Ectodermal cell (in vitro differentiated cells): ENCODE results near the gene C22orf31.
"Not testable (repeated sequence)": the region's sequence is repeated elsewhere in the genome, so short reads cannot be mapped to it uniquely, and the experiment has no call there.

ENCODE experiments used
- H3K27ac ChIP-seq: 2 replicates; pipeline ENCODE4 v1.7.0; 2013; ENCODE audit warnings: mild to moderate bottlenecking, low read depth, low read length; ENCODE audit not compliant: insufficient read depth, poor library complexity, severe bottlenecking
- H3K27me3 ChIP-seq: 2 replicates; pipeline ENCODE4 v1.7.0; 2013; ENCODE audit warnings: mild to moderate bottlenecking, low read length; ENCODE audit not compliant: insufficient read depth, control insufficient read depth, poor library complexity, severe bottlenecking
- H3K36me3 ChIP-seq: one replicate; pipeline ENCODE4 v1.7.0; 2013; ENCODE audit warnings: low read length; ENCODE audit not compliant: control insufficient read depth, insufficient read depth
- H3K4me1 ChIP-seq: one replicate; pipeline ENCODE4 v1.7.0; 2013; ENCODE audit warnings: low read length; ENCODE audit not compliant: control insufficient read depth, insufficient read depth
- H3K4me3 ChIP-seq: 2 replicates; pipeline ENCODE4 v1.7.0; 2013; ENCODE audit warnings: low read depth, low read length, control low read depth; ENCODE audit not compliant: insufficient read depth
- H3K9me3 ChIP-seq: 2 replicates; pipeline ENCODE4 v1.7.0; 2013; ENCODE audit warnings: mild to moderate bottlenecking, low read length, moderate library complexity; ENCODE audit not compliant: control insufficient read depth
- WGBS, 2 experiments: methylation state at CpG; one replicate each; pipeline ENCODE4 v1.1.7; 2013; ENCODE audit warnings: missing lambda C conversion rate in 2 of 2; 5-methylcytosine and 5-hydroxymethylcytosine counted together

The C22orf31 gene

DNA sequence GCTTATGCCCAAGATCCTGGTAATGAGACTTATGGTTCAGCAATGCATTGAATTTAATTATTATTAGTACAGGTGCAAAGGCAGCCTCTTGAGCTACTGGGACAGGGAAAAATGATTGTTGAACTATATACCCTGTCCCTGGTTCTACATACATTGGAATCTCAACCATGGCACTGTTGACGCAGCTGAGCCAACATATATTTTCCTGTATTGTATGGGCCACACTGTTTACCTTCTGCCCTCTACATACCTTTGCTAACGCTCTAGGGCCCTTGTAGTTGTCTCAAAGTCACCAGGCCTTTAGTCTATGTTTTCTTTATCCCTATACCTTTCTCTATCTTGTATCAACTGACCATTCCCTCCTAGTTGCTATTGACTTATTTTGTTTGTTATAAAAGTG is 33.8 kb upstream of the C22orf31 start:
- no peak overlapping the region for H3K4me3 ChIP-seq
- H3K36me3 ChIP-seq = no peaks in the 10 kb centered on the region
- no peaks in the 10 kb centered on the region for H3K27me3 ChIP-seq
- H3K9me3 ChIP-seq = no peaks in the 10 kb centered on the region
- WGBS, 2 experiments = 94 to 96% methylated on average over 2 of the region's 2 CpGs
- H3K4me1 ChIP-seq = peaks cover 12% of the 10 kb centered on the region
- H3K27ac ChIP-seq = no peak overlapping the region

DNA sequence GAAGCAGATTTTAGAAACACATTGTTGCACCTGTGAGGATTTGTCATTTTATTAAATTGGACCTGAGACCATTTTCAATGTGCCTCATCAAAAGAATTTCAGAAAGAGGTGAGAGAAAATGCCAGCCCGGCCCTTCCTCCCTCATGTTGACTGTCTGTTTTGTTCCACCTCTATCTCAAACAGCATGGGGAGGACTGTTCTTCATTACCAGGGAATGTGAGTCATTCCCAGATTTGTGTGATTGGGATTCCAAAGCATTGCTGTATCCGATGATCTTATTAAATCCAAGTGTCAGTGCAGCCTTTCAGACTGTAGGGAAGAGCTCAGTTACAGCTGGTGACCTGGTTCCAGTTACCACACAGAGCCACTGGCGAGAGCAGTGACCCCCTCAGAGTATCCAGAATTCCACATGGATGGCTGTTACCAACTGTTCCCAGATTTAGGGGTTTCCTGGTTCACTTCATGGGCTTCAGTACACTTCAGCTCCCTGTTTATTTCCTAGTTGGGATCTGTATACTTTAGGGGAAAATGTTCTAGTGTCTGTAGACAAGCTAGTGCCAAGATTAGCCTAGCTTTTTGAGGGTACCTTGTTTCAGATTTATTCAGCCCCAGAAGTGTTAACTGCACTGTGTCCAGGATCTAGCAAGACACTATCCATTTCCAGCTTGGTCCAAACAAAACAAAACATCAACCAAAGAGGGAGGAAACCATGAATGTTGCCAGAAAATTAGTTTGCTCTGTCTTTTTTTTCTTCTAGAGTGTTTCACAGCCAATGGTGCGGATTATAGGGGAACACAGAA is 32.1 kb upstream of the C22orf31 start:
- H3K4me1 ChIP-seq = peaks cover 12% of the 10 kb centered on the region
- no peaks in the 10 kb centered on the region for H3K27me3 ChIP-seq
- 91 to 92% methylated on average over 4 of the region's 4 CpGs for WGBS, 2 experiments
- no peak overlapping the region for H3K27ac ChIP-seq
- no peaks in the 10 kb centered on the region for H3K36me3 ChIP-seq
- no peak overlapping the region for H3K4me3 ChIP-seq
- H3K9me3 ChIP-seq = no peaks in the 10 kb centered on the region

DNA sequence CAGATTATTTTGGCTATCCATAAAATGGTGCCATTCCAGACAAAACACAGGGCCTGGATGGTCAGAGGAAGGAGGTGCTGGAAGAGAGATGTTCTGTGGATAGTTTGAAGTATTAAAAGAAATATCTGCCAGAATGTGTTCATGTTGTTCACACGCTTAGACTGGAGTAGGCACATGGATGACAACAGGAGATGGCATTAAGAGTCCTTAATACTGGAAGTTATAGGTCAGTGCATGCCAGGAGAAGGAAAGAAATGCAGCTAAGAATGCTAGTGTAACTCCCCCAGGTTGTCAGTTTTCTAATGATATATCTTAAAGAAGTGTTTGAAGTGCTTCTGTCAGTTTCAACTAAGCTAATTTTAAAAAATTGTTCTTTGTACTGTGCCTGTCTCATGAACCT is 31.4 kb upstream of the C22orf31 start:
- Histone ChIP-seq H3K4me3 (no peak overlapping the region), H3K9me3 (no peaks in the 10 kb centered on the region), H3K27me3 (no peaks in the 10 kb centered on the region), H3K27ac (no peak overlapping the region), H3K36me3 (no peaks in the 10 kb centered on the region), H3K4me1 (peaks cover 12% of the 10 kb centered on the region)
- 95 to 96% methylated on average over 1 of the region's 1 CpG for WGBS, 2 experiments

DNA sequence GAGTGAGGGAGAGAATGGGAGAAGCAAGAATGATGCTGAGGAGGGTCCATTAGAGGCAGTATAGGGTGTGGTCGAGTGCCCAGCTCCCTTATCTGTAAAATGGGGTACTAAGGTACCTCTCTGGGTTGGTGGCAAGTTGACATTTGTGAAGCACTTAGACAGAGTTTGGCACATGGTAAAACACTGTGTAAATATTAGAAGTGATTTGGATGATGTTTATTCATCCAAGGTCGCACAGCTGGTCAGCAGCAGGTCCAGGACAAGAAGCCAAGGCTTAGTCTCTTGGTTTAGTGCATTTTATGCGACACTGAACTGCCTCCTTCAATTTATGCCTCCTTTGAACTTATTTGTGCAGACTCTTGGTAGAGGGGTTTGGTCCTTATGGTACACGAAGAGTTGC is 30.6 kb upstream of the C22orf31 start:
- H3K4me1 ChIP-seq = peaks cover 8% of the 10 kb centered on the region
- H3K4me3 ChIP-seq = no peak overlapping the region
- no peaks in the 10 kb centered on the region for H3K36me3 ChIP-seq
- H3K27me3 ChIP-seq = no peaks in the 10 kb centered on the region
- H3K27ac ChIP-seq = no peak overlapping the region
- H3K9me3 ChIP-seq = no peaks in the 10 kb centered on the region
- WGBS, 2 experiments = 94 to 95% methylated on average over 3 of the region's 4 CpGs

DNA sequence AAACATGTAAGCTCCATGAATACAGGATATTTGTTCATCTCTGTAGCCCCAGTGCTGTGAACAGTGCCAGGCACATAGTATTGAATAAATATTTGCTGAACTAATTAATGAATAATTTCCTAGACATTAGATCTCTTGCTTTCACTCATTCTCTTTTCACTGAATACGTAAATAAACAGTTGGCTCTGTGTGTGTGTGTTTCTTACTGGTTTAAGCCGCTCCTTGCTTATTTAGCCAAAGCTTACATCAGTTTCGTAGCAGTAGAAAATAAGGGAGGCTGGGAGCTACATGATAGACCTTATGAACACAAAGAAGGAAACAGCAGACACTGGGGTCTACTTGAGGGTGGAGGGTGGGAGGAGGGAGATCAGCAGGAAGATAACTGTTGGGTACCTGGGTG is 28.4 kb upstream of the C22orf31 start:
- Histone ChIP-seq H3K36me3 (no peaks in the 10 kb centered on the region), H3K27ac (no peak overlapping the region), H3K9me3 (no peaks in the 10 kb centered on the region), H3K27me3 (no peaks in the 10 kb centered on the region), H3K4me1 (no peaks in the 10 kb centered on the region), H3K4me3 (no peak overlapping the region)
- 96% methylated on average over 3 of the region's 3 CpGs for WGBS, 2 experiments

DNA sequence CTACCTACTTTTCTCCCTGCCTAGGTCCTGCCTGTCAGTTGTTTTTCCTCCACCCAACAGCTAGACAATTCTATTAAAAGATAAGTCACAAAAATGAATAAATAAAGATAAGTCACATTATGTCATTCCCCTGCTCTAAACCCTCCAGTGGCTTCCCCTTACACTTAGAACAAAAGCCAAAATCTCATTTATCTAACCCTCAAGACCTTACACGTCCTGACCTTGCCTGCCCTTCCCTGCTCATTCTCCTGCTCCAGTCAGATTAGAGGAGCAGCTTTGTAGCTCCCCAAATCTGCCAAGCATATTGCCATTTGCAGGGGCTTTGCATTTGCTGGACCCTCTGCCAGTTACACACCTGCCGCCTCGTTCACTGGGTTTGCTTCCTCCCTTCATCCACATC is 27.9 kb upstream of the C22orf31 start:
- Histone ChIP-seq H3K36me3 (no peaks in the 10 kb centered on the region), H3K27ac (no peak overlapping the region)
- WGBS, 2 experiments = 77 to 84% methylated on average over 3 of the region's 3 CpGs

DNA sequence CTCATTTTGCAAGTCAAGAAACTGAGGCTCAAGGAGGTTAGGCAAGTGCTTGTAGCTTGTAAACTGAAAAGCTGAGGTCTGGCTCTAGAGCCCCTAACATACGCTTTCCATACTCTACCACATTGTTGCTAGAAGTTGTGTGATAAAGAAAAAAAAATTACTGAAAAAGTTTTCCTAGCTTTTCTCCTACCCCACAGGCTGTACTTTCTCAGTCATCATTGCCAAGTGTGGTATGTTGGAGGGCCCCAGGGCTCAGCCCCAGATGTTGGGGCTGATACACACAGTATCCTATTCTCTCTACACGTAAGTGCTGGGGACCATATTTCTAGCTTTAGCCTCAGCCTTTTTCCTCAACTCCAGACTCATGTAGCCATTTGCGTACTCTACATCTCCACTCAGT is 27.2 kb upstream of the C22orf31 start:
- H3K27ac ChIP-seq = no peak overlapping the region
- WGBS, 2 experiments = 91 to 95% methylated on average over 2 of the region's 3 CpGs
- no peaks in the 10 kb centered on the region for H3K27me3 ChIP-seq
- H3K9me3 ChIP-seq = no peaks in the 10 kb centered on the region
- no peaks in the 10 kb centered on the region for H3K36me3 ChIP-seq
- no peaks in the 10 kb centered on the region for H3K4me1 ChIP-seq
- no peak overlapping the region for H3K4me3 ChIP-seq

More for the DNA sequence above, 27.9 kb upstream of the C22orf31 start:
- Histone ChIP-seq H3K27me3 (no peaks in the 10 kb centered on the region), H3K4me1 (no peaks in the 10 kb centered on the region), H3K9me3 (no peaks in the 10 kb centered on the region), H3K4me3 (no peak overlapping the region)

DNA sequence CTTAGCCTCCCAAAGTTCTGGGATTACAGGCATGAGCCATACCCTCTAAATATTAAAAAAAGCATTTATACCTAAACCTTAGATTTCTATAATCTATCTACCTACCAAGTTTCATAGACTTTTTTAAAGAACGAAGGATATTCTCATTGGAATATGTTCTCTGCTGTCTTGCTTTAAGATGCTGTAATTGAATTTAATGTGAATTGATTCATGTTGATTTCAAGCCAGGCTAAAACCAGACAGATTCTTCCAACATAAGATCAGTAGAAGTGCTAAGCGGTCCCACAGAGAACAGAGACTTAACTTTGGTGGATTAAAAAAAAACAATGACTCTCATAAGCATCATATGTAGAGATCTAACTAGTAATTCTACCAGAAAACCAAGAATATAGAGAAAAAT is 25.4 kb upstream of the C22orf31 start:
- Histone ChIP-seq H3K27me3 (no peaks in the 10 kb centered on the region), H3K36me3 (no peaks in the 10 kb centered on the region), H3K4me3 (no peak overlapping the region), H3K4me1 (no peaks in the 10 kb centered on the region), H3K9me3 (no peaks in the 10 kb centered on the region), H3K27ac (no peak overlapping the region)
- WGBS, 2 experiments = 90 to 100% methylated on average over 1 to 2 of the region's 2 CpGs

DNA sequence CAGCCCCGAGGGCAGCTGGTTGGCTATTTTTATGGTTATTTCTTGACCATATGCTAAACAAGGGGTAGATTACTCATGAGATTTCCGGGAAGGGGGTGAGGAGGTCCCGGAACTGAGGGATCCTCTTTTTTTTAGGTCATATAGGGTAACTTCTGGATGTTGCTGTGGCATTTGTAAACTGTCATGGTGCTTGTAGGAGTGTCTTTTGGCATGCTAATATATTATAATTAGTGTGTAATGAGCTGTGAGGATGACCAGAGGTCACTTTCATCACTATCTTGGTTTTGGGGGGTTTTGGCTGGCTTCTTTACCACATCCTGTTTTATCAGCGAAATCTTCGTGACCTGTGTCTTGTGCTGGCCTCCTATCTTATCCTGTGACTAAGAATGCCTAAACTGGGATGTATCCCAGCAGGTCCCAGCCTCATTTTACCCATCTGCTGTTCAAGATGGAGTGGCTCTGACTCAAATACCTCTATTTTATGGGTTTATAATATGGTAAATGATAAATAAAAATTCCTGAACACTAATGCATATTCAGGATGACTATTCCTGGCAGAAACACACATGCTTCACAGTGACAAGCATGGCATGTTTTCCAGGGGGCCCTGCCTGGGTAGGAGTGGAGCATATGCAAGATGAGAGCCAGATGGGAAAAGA is 22.4 kb upstream of the C22orf31 start:
- WGBS, 2 experiments = 64 to 67% methylated on average over 5 of the region's 5 CpGs
- H3K9me3 ChIP-seq = no peaks in the 10 kb centered on the region
- H3K27me3 ChIP-seq = no peaks in the 10 kb centered on the region
- H3K36me3 ChIP-seq = no peaks in the 10 kb centered on the region
- no peaks in the 10 kb centered on the region for H3K4me1 ChIP-seq
- no peak overlapping the region for H3K4me3 ChIP-seq
- no peak overlapping the region for H3K27ac ChIP-seq

DNA sequence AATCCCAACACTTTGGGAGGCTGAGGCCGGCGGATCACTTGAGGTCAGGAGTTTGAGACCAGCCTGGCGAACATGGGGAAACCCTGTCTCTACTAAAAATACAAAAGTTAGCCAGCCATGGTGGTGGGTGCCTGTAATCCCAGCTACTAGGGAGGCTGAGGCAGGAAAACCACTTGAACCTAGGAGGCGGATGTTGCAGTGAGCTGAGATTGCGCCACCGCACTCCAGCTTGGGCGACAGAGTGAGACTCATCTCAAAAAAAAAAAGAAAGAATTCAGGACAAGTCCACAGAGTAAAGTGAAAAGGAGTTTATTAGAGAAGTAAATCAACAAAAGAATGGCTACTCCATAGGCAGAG is 21.9 kb upstream of the C22orf31 start:
- H3K4me1 ChIP-seq, H3K27me3 ChIP-seq, H3K27ac ChIP-seq, H3K36me3 ChIP-seq, H3K4me3 ChIP-seq, H3K9me3 ChIP-seq: not testable (repeated sequence)
- 88 to 93% methylated on average over 7 of the region's 7 CpGs for WGBS, 2 experiments
